Femur (tissue), 1 donor: Measurements from ENCODE around the gene PROK2.

Source experiments
- DNase-seq: peaks from one replicate; pipeline ENCODE4 v3.0.0-alpha.2; 2017

The PROK2 gene, protein sequence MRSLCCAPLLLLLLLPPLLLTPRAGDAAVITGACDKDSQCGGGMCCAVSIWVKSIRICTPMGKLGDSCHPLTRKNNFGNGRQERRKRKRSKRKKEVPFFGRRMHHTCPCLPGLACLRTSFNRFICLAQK

DNA sequence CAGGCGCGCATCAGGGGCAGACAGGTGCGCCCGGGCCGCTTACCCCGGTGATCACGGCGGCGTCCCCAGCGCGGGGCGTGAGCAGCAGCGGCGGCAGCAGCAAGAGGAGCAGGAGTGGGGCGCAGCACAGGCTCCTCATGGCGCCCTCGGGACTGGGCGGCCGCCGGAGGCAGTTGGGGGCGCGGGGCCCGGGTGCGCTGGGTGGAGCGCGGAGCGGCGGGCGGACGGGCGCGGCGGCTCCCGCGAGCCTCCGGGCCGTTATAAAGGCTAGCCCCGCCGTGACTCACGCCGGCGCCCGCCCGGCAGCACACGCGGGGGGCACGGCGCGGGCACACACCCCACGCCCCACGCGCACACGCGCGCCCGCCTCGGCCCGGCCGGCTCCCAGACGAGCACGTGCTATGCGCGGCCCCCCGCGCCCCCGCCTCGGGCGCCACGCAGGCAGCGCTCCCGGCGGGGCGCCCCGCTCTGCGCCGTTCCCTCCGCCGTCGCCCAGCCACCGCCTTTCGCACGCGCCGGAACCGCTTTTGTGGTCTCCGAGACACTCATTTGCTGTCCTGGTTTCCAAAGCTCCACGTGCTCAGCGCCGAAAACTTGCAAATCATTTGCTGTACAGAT is at the start of gene PROK2:
TSS of gene PROK2 (minus strand) at position 235 of the 618 bp plus-strand sequence. CDS start at position 139, 96 bp downstream.
- DNase-seq: peak; percentile 46

DNA sequence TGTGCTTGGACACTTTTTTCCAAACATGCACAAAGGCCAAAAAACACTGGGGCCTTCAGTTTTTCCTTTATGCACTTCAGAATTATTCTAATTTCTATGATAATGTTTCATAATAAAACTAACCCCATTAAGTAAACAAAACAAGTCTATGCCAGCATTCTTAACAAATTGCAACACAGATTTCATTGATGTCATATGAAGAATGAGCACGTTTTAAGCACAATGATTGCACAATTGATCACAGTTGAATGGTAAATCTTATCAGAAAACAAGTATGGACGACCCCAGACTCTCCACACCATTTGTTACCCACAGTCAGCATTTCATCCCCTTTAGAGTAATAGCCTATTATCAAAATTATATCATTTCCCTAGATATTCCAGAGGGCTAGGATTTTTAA is 46.7 kb upstream of the PROK2 start:
- DNase-seq: no peak

DNA sequence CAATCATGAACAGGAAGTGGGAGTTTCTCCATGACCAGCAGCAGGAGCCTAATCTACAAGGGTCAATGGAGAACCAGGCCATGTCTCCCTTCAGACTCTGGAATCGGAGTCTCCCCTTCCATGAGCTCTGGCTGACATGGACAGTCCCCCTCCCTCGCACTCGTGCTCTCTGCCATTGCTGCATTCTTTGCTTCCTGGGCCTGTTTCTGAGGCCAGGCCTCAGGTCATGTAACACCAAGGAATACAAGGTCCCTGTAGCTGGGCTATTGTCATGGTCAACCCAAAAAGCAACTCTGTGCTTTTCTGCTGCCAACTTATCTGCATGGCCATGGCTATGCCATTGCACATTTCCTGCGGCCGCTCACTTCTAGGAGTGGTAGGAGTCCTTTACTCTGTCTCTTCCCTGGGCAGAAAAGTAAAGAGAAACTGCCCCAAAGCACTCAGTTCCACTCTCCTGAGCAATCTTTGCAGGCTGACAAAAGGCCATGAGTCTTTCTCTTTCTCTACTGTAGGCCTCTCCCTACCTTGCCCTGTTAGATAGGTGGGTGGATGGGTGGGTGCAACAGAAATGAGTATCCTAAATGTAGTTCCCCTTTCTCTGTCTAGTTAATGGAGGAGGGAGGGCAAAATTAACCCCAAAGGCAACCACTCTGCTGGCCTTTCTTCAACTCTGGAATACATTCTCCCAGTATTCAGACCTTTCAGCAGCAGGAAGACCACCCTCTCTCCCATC is 40.8 kb upstream of the PROK2 start:
- DNase-seq: no peak

DNA sequence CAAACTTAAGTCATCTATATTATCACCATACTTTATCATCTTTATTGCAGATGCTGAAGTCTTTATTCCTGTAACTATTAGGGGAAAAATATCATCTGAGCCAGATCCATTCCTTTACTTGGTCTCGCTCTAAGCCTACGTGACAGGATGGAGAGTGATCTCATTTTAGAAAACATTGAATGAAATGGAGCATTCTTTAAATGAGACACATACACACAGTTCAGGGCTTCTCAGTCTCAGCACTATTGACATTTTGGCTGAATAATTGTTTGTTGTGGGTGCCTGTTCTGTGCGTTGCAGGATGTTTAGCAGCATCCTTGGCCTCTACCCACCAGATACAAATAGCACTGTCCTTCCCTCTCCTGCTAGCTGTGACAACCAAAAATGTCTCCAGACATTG is 36.2 kb upstream of the PROK2 start:
- DNase-seq: no peak

DNA sequence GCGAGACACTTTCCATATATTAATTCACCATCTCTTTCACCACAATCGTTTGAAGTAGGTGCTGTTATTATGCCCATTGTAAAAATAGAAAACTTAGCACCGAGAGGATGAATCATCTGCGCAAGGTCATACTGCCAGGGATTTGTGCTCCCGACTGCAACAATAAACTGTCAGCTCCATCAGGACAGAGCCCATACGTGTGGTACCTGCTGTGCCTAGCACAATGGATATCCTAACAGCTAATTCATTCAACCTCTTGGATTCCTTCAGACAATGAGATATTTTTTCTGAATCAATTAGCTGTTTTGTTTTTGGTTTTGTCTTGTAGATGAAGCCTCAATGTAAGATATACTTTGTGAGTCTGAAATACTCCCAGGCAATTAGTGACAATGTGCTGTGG is 32.3 kb upstream of the PROK2 start:
- no peak for DNase-seq

DNA sequence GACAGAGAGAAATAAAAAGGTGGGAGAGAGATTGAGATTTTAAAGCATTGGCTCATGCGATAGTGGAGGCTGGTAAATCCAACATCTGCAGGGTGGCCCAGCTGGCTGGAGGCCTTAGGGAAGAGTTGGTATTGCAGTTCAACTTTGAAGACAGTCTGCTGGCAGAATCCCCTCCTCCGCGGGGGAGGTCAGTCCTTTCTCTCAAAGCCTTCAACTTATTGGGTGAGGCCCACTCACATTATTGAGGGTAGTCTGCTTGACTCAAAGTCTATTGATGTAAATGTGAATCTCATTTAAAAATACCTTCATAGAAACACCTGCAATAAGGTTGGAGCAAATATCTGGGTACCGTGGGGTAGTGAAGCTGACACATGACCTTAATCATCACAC is 31.8 kb upstream of the PROK2 start:
- DNase-seq: no peak

DNA sequence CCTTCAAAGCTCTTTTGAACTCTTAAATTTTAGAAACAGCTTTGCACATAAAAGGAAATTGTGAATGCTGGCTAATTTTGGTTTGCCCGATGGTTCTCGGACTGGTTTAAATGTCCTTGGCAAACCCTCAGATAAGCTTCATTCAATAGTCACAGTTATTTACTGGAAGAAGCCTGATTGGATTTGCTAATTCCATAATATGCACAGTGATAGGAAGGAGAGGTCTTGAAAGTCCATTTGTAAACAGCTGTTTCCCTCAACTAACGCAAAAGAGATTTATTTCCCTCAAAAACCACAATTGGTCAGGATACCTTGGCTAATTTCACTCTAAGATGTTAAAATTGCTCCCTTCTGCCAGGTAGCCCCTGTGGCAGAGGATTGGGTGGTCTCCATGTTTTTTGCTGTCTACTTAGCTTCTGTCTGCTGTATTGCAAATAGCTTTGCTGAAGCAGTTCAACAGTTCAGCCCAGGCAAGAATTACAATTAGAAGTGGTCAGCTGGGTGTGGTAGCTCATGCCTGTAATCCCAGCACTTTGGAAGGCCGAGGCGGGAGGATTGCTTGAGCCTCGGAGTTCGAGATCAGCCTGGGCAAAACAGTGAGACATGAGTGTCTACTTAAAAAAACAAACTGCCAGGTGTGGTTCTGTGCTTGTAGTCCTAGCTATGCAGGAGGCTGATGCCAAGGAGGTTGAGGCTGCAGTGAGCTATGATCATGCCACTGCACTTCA is 30.6 kb upstream of the PROK2 start:
- no peak for DNase-seq

DNA sequence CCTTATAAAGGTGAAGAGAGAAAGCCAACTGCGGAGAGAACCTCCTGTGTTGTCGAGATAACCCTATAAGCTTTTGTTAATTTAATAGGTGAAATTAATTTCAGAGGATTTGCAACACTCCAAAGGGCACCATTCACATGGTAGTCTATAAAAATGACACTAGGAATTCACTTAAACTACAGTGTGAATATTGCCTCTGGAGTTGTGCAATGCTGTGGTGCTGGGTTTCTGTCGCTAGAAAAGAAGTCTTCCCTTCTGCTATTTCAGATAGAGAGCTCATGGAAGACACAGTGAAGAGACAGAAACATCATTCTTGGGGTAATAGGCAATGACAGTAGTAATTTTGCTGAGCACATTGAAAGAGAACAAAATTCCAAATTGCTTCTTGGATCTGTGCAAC is 28.8 kb upstream of the PROK2 start:
- no peak for DNase-seq

DNA sequence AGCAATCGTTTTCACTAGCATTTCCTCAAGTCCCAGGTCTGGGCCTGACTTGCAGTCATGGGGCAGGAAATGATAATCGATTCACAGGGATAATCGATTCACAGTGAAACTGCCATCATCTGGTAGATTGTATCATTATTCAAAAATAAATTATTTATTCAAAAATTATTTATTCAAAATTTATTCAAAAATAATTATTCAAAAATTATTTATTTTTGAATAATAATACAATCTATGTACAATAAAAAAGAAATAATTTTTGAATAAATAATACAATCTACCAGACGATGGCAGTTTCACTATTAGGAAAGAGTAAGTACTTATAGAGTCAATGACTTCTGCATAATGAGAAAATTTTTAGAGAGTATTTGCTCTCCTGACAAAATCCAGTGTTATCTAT is 28.1 kb upstream of the PROK2 start:
- DNase-seq: no peak

DNA sequence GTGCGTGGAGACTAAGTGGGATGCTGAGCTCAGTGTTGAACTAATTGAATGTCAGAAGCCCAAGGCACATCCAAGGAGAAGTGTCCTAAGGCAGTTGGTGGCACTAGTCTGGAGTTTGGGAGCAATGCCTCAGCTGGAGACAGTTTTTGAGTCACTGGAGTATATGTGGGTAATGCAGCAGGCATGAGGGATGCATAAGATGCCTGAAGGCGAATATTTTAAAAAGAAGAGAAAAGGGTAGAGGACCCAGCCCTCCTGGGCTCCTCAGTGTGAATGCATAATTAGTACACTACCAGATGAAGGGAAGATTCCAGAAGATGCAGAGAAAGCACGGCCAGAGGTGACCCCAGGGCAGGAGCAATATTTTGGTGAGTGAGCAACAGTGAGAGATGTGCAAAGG is 25.1 kb upstream of the PROK2 start:
- DNase-seq: no peak

DNA sequence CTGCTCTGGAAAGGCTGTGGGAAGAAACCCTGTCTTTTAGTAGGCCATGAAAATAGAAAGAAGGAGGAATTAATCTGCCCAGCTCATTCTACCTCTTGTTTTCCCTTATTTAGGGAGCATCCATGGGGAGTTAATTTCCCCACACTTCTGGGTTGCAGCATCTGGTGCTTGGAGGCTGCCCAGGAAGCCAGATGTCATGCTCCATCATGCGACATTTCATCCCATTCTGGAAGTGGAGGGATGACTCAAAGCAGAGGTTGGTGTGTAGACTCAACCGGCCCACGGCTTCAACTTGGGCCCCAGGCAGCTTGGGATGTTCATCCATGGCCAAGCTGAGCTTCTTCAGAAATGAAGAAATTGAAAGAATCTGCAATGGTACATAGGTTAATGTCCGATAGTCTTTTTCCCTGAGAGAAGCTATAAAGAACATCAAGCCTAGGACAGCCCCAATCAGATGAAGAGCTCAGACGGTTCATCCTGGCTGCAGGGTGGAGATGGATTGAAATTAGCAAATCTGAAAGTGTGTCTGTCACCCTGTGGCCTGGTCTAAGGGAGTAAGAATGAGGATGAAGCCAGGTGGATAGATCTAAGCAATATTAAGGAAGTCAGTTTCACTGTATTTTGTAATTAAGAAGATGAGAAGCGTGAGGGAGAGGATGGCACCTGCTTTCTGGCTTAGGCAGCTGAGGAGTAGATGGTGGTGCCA is 24.5 kb upstream of the PROK2 start:
- DNase-seq: no peak

DNA sequence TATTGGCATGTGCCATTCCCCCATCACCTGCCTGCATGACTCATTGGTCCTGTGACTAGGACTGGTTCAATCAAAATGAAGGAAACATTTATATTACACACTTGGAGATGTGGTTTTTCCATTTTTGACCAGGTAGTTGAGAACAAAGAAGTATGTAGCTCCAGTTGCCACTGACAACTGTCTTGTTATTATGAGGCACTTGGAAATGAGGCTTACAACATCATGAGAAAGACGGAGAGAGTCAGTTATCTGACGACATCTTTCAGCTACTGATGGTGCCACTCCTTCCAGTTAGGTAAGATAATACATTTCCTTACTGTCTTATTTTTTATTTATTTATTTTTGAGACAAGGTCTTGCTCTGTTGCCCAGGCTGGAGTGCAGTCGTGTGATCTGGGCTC is 21.8 kb upstream of the PROK2 start:
- DNase-seq: no peak

DNA sequence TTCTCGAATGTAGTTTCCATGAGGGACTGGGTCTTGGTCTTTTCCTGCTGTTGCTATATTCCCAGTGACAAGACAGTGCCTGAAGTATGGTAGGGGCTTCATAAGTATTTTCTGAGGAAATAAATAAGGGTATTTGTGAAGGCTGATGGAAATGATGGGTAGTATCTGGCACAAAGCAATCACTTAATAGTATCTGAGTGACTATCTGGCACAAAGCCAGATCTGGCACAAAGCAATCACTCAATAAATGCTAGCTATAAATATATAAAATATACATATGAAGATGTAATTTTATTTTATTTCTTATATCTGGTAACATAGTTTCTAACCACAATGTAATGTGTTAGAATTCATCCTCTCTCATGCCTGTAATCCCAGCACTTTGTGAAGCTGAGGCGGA is 20.7 kb upstream of the PROK2 start:
- no peak for DNase-seq

DNA sequence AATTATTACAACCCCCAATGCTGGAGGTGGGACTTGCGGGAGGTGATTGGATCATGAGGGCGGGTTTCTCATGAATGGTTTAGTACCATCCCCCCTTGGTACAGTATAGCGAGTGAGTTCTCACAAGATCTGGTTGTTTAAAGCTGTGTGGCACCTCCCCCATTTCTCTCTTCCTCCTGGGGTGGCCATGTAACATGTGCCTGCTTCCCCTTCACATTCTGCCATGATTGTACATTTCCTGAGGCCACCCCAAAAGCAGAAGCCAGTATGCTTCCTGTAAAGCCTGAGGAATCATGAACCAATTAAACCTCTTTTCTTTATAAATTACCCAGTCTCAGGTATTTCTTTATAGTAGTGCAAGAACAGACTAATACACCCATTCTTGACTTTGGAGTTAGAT is 20.3 kb upstream of the PROK2 start:
- no peak for DNase-seq

DNA sequence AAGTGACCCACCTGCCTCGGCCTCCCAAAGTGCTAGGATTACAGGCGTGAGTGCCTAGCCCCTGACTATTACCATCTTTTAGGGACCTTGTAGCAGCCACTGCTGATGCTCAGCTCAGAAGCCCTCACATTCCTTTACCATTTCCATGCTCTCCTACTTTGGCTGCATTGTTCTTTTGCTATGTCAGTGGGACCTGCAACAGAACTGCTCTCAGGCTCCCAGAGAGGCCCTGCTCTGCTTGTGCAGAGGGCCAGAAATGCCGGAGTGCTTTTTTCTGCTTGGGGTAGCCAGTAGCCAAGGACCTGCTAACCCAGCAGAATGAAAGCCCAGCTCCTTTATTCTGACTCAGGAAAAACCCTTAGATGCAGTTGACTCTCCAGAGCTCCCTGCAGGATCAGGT is 18.3 kb upstream of the PROK2 start:
- no peak for DNase-seq

DNA sequence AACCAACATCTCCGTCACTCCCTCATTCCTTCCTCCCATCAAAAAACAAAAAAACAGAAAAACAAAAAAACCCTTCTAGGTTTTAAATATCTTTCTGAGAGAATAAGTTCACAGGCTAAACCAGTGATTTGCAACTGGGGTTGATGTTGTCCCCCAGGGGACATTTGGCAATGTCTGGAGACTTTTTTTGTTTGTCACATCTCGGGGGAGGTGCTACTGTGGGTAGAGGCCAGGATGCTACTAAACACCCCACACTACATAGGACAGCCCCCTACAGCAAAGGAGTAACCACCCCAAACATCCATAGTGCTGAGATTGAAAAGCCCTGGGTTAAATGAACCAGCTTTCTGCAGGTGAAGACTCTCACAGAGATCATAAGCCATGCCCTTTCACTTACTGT is 17.0 kb upstream of the PROK2 start:
- DNase-seq: no peak

DNA sequence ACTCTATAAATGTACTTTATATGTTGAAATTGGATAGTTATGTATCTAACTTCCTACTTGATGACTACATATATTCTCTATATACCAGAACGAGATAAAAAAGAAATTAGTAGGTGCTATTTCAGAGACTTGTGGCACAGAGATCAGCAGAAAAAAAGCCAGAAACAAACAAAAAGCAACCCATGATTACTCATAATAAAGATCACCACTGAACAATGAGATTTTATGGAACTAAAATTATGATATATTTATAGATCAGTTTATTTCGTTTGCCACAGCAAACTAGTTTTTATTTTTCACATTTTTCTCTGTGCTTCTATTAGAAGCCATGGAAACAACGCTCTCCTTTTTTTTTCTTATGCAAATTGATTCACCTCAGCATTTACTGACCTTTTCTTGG is 15.1 kb upstream of the PROK2 start:
- DNase-seq: no peak

DNA sequence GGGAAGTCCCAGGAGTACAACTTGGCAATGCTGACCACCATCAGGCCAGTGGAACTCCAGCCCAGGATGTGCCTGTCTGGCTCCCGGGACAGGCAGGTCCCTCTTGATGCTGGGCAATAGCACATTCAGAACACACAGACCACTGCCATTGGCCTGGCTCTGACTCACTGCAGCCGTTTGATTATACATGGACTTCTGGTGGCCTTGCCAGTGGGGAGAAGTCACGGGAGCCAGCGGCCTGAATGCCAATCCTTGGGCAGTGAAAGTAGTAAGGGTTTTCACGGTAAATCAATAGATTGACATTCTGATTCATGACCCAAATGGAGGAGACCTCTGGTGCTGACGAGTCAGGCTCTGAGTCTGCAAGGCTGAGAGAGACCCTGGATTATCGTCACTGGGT is 12.5 kb upstream of the PROK2 start:
- DNase-seq: no peak

DNA sequence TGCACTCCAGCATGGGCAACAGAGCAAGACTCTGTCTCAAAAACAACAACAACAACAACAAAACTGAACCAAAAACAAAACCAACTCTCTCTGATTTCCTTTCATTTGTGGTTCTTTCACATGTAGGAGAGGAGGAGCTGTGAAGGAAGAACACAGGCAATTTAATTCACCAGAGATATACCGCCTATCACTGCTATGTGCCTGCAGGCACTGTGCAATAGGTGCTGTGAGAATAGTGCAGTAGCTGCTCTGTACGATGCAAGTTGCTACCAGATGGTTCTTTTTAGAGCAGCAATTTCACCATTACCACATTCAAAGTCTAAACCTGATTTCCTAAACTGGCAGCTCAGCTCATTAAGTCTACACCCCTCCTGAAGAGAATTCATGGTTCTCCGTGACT is 11.3 kb upstream of the PROK2 start:
- no peak for DNase-seq

DNA sequence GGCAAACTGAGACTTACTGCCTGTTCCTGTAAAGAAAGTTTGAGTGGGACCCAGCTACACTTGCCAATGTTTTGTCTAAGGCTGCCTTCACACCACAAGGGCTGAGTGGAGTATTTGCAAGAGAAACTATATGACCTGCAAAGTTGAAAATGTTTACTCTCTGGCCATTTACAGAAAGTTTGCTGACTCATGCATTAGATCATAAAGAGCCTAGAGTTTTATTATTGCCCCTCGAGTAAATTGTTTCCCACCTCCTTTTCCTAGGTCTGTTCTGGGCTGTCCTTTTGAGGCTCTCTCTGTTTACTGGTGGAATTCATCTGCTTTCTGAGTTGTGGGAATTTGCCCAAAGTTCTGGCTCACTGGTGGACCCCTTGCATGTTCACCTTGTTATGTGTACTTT is 6.7 kb upstream of the PROK2 start:
- no peak for DNase-seq

DNA sequence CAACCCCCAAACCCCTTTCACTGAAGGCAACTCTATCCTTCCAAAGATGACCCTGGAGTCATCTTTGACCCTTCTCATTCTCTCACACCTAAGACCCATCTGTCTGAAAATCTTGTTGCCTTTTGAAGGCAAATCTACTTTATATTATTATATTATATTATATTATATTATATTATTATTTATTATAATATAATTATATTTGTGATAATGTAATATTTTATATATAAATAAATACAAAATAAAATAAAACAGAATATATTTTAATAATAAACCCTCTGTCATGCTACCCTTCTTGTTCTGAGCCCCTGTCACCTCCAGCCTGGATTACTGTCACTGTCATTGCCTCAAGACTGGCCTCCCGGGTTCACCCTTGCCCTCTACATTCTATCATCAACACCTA is 5.0 kb upstream of the PROK2 start:
- DNase-seq: no peak

DNA sequence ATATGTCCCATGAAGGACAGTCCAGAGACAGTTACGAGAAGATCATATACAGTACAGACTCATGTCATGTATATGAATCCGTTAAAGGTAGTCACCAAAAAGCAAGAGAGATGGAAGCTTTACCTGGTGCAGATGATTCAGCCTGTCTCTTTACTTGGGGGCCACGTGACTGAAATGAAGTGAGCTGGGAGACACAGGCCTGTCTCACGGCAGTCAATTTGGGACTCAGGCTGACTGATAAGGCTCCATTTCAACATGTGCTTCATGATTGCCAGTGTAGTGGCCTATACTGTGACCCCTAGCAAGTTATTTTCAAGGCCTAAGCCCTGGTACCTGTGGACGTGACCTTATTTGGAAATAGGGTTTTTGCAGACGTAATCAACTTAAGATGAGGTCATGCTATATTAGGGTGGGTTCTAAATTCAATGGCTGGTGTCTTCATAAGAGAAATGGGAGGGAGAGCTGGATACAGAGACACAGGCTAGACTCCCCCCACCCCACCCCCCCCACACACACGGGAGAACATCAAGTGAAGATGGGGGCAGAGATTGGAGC is 3.0 kb upstream of the PROK2 start:
- no peak for DNase-seq

DNA sequence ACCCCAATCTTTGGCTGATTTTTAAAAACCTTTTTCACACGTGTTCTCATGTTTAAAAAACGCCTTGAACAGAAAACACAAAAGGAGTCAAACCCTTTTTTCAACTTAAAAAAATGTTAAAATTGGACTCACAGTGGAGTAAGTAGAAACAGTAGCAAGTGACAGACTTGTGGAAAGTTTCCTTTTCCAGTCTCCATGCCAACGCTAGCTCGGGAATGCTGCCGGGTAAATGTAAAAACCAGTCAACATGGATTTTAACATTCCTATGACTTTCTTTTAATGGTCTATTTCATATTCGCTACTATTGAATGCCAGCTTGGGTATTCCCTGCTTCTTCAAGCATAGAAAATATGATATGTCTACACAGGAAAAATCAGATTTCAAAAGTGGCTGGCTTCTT is 1.6 kb upstream of the PROK2 start:
- peak; percentile 84 for DNase-seq
